Endothelial cell of hepatic sinusoid (primary cell): ENCODE results near the gene PARVG.
"Not testable (repeated sequence)": the region's sequence is repeated elsewhere in the genome, so short reads cannot be mapped to it uniquely, and the experiment has no call there.

Source experiments
- in situ Hi-C: cut with HindIII; loops from 2 replicates; pipeline ENCODE4 v1.10.0; 2017; ENCODE audit warnings: low sequenced_read_pairs

Gene PARVG

GRCh38 chr22:44231233-44231632 is 50.5 kb downstream of the PARVG start:
- in situ Hi-C loops, result loop anchor here (5.0 kb wide), 1 partner anchor 74 kb away; no protein-coding TSS in a partner anchor

GRCh38 chr22:44234372-44234771 is 53.6 kb downstream of the PARVG start:
- in situ Hi-C loops, result loop anchor here (5.0 kb wide), 1 partner anchor 77 kb away; no protein-coding TSS in a partner anchor

GRCh38 chr22:44237290-44237689 is 56.6 kb downstream of the PARVG start:
- in situ Hi-C loops, result no loop called here

DNA sequence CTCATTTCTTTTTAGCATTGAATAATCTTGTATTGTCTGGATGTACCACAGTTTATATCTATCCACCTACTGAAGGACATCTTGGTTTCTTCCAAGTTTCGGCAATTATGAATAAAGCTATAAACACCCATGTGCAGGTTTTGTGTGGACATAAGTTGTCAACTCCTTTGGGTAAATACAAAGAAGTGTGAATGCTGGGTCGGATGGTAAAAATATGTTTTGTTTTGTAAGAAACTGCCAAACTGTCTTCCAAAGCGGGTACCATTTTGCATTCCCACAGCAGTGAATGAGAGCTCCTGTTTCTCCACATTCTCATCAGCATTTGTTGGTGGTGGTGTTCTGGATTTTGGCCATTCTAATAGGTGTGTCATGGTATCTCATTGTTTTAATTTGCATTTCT is 60.4 kb downstream of the PARVG start:
- in situ Hi-C loops, result not testable (repeated sequence)

DNA sequence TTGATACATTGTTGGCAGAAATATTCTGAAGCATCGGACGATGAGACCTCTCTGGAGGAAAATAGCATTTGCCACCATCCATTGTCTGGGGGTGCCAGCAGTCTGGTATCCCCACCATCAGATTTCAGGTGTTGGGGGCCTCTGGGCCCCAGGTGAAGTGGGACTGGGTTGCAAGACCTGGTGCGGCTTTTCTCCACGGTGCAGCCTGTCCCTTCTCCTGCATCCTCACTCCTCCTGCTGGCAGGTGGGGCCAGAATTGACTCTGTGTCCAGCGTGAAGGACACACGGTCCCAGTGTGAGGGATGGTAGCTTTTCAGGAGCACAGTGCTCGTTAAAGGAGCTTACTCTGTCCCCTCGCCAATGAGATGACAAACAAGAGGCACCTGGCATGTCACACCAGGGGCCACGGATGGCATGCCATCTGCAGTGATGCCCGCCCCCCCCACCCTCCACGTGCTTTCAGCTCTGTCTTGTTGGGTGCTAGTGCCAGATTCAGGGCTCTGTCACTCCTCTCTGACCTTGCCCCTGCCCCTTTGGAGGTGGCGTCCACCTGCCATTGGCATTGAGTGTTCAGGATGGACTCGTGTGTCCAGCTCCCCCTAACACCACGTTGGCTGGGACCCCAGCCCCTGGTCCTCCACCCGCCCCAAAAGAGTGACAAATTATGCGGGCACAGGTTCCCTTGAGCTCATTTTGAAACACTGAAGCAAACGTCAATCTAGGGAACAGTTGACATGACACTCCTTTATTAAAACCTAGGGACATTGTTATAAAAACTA is 62.4 kb downstream of the PARVG start:
- in situ Hi-C loops, result no loop called here

GRCh38 chr22:44243761-44244160 is 63.0 kb downstream of the PARVG start:
- in situ Hi-C loops, result no loop called here

- in situ Hi-C loops, result no loop called here
These were observed 63.6 kb downstream of the PARVG start for GRCh38 chr22:44244265-44244822.

DNA sequence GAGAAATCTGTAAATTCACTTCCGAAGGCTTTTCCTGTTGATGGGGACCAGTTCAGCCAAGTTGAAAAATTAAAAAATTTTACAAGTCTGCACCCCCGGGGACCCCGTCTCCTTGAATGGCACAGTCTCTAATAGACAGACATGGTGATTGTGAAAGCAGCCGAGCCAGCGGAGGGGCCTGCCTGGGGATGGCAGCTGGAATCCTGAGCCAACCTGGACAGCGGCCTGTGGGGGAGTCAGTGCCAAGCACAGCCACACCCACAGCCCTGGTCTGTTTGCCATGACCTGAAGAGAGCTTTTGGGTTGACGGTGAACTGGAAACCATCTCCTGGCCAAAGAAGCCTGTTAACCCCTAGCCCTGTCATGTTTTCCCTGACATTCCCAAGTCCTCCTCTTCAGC is 64.7 kb downstream of the PARVG start:
- in situ Hi-C loops, result no loop called here

DNA sequence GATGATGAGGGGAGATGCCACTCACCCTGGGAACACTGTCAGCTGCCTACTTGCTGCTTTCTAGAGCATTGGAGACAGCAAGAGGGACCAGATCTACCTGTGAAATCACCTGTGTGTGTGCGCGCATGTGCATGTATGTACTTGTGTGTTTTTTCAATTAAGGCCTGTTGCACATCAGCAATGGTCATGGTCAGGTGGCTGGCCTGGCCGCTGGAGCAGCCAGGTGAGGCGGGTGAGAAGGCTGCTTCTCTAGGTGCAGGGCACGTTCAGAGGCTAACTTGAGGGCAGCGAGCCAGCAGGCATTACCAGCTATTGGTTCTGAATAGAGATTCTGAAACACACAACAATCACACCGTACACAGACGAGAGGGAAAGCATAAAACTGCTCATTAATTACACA is 65.1 kb downstream of the PARVG start:
- in situ Hi-C loops, result no loop called here

DNA sequence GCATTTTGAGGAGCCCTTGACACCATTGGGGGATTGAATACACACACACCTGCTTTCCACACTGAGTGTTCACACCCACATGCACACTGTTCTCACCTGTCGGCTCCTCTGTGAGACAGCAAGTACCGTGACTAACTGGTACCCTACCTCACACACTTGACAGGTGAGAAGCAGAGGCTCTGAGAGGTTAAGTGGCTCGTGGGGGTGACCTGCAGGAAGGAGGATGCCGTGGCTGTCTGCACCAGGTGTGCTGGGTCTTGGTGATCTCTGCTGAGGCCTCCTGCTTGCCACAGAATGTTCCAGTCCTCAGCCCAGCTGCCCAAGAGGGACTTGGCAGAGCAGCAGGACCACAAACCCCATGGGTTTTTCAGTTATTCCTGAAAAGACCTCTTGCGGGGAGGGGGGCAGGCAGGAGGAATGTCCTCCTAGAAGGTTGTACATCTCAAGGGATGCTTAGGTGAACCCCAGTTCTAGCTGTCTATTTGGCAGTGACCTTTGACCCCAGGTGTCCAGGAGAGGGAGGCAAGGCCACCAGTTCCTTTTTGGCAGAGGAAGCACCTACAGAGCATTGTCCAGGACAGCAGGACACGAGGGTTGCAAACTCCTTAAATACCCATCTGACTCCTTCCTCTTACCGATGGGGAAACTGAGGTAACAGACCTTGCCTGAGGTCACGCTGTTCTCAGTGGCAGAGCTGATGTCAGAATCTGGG is 66.0 kb downstream of the PARVG start:
- in situ Hi-C loops, result no loop called here

GRCh38 chr22:44247346-44247745 is 66.6 kb downstream of the PARVG start:
- in situ Hi-C loops, result no loop called here

- in situ Hi-C loops, result no loop called here
These were observed 67.5 kb downstream of the PARVG start for GRCh38 chr22:44247923-44248892.

GRCh38 chr22:44248926-44249325 is 68.2 kb downstream of the PARVG start:
- in situ Hi-C loops, result no loop called here

DNA sequence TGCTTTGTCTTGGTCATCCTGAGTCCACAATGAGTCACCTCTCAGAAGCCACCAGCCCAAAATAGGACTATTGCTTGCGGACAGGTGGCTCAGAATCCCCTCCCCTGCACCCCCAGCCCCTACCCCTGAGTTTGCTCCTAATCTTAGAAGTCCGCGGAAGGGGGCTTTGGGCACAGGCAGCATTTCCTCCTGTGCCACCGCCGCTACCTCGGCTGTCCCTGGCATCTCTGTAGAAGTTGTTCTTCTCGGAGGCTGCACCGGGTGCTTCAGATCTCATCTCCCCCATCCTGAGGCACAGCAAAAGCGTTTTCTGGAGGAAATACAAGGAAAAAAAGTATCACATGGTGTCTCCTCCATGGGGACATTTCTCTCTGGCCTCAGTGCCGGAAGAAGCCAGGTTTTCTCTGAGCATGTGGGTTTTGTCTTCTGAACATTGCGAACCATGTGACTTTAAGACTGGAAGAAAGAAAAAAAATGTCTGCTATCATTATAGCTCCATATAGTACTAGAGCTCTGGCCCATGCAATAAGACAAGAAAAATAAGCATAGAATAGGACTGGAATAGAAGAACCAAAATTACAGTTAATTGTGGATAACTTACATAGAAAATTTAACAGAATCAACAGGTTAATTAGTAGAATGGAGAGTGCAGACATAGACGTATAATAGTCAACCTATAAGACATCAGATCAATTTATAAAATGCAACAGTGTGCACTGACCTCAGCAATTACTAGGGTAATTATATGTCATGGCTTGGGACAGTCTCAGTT is 68.8 kb downstream of the PARVG start:
- in situ Hi-C loops, result no loop called here

DNA sequence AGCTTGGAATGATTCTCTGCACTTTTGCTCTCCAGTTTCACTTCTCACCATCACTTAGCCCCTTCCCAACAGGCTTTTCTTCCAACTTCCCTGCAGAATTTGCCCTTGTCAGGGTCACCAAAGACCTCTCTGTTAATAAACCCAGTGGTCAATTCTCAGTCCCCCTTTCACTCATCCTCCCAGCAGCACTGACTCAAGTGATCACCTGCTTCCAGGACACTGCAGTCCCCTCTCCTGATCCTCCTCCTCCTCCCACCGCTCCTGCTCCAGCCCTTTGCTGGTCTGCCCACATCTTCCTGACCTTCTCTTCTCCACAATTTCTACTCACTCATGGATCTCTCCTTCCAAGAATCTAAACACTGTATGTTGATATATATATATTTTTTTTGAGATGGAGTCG is 74.1 kb downstream of the PARVG start:
- in situ Hi-C loops, result no loop called here

GRCh38 chr22:44256085-44256484 is 75.4 kb downstream of the PARVG start:
- in situ Hi-C loops, result no loop called here

DNA sequence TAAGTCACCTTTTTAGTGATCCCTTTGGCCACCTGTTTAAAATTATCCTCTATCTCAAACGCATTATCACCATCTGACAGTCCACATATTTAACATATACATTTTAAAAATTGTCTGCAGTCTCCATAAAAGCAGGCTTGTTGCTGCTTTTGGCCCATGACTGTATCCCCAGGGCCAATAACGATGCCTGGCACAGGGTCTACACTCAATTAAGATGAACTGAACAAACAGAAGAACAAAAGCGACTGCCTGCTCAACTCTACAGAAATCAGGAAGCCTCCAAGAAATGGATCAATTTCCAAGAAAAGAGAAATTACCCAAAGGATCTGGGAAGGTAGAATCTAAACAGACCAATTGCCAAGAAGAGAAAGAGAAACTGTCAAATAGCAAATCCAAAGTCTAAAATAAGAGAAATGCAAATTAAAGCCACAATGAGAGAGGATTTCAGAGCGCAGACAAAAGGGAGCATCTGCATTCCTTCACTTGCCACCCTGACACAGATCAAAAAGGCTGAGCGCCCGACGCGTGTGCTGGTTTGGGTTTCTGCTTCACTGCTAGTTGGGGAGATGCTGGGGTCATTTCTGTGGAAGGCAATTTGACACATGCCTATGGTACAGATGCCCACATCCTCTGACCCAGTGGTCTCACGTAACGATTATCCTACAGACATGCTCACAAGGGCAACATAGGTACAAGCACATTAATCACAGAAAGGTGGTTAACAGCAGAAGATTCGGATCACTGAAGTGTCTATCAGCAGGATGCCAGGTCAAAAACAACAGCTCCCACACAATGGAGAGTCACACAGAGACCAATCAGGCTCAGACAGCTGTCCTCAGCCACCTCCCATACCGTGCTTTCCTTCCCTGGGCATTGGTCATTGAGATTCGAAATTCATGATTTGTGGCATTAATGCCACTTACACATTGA is 76.1 kb downstream of the PARVG start:
- in situ Hi-C loops, result no loop called here
